Body of pancreas (tissue), 4 donors: ENCODE results near the gene FAM43A. TPM values are rescaled to one million over a fixed set of nuclear protein-coding genes. Genes with fewer than 3 reads are reported as not detected.

ENCODE experiments used
- ATAC-seq: fragments of 150-250 bp; one replicate; pipeline ENCODE4 v1.9.1; 2016
- DNase-seq, 4 donors: peaks; one replicate each; pipeline ENCODE4 v3.0.0-alpha.2; 2019
- H3K27ac ChIP-seq, 4 donors: fragments of 200-600 bp; sonication (generic); 1 replicate in 3 of 4; 2 replicates in 1 of 4; pipeline versions ENCODE4 v1.5.1 to v1.6.1; 2016 to 2019; ENCODE audit warnings: mild to moderate bottlenecking in 1 of 4, mixed read lengths in 1 of 4, moderate library complexity in 1 of 4
- H3K27me3 ChIP-seq, 2 donors: fragments of 200-600 bp; sonication (generic); one replicate each; pipeline ENCODE4 v1.6.0; 2016; ENCODE audit warnings: mild to moderate bottlenecking in 1 of 2
- H3K36me3 ChIP-seq, 2 donors: fragments of 200-600 bp; sonication (generic); replicated peaks in 1 of 2; 2 replicates each; pipeline ENCODE4 v1.5.1; 2016; ENCODE audit warnings: low read depth in 2 of 2; ENCODE audit not compliant: insufficient read depth in 1 of 2
- H3K4me1 ChIP-seq: fragments of 200-600 bp; sonication (generic); one replicate; pipeline ENCODE4 v1.6.0; 2016
- H3K4me3 ChIP-seq, 2 donors: fragments of 200-600 bp; sonication (generic); 1 replicate in 1 of 2; 2 replicates in 1 of 2; pipeline ENCODE4 v1.5.1; 2016 to 2019
- H3K9me3 ChIP-seq, 3 donors: fragments of 200-600 bp; sonication (generic); 1 replicate in 2 of 3; 2 replicates in 1 of 3; pipeline ENCODE4 v1.5.1; 2016
- POLR2A ChIP-seq, 3 donors: fragments of 450-650 bp; IDR thresholded peaks; one replicate each; pipeline ENCODE4 v1.6.1; 2016; ENCODE audit warnings: antibody characterized with exemption in 3 of 3, mild to moderate bottlenecking in 2 of 3
- WGBS, 2 donors: methylation state at CpG; one replicate each; pipeline ENCODE4 v1.1.5; 2017; 5-methylcytosine and 5-hydroxymethylcytosine counted together
- intact Hi-C: fragments of 100-400 bp; cut with DNase I; formaldehyde crosslinking; loops from one replicate; pipeline ENCODE4 v1.15.1; 2023
- total RNA-seq, 2 donors: library from RNA; depleted of rRNA; stranded (reverse); fragments of >200 nt; gene quantifications; one replicate each; pipeline ENCODE4 v1.1.0, GENCODE V29; 2016
- TF ChIP-seq, protein P1 (sequence below), 7 experiments: fragments of 450-650 bp in 4 of 7; fragments of 200-600 bp in 3 of 7; sonication (generic) in 3 of 7; IDR thresholded peaks; one replicate each; pipeline ENCODE4 v1.5.1; 2016 to 2019; ENCODE audit warnings: antibody characterized with exemption in 7 of 7

Gene FAM43A
- total RNA-seq, 2 donors from 2014 or later = 5.2 to 5.3 TPM

- TF ChIP-seq, protein P1, sequence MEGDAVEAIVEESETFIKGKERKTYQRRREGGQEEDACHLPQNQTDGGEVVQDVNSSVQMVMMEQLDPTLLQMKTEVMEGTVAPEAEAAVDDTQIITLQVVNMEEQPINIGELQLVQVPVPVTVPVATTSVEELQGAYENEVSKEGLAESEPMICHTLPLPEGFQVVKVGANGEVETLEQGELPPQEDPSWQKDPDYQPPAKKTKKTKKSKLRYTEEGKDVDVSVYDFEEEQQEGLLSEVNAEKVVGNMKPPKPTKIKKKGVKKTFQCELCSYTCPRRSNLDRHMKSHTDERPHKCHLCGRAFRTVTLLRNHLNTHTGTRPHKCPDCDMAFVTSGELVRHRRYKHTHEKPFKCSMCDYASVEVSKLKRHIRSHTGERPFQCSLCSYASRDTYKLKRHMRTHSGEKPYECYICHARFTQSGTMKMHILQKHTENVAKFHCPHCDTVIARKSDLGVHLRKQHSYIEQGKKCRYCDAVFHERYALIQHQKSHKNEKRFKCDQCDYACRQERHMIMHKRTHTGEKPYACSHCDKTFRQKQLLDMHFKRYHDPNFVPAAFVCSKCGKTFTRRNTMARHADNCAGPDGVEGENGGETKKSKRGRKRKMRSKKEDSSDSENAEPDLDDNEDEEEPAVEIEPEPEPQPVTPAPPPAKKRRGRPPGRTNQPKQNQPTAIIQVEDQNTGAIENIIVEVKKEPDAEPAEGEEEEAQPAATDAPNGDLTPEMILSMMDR (IDR thresholded peaks at IDR 0.05) = no peak
- TF ChIP-seq POLR2A (IDR thresholded peaks at IDR 0.05) = no peak
- Histone ChIP-seq H3K4me1 (peaks cover 17% of the 10 kb centered on the region), H3K9me3 (no peaks in the 10 kb centered on the region), H3K4me3 (no peak overlapping the region), H3K36me3 (no peaks in the 10 kb centered on the region), H3K27ac (no peak overlapping the region), H3K27me3 (peaks cover 0 to 8% of the 10 kb centered on the region in 2 donors)
- intact Hi-C loops = no loop called here
- no peak for DNase-seq
- ATAC-seq = no peak
- WGBS, 2 donors = 57 to 58% methylated on average over 15 of the region's 15 CpGs
Measured at GRCh38 chr3:194691481-194692283, 6.0 kb downstream of the FAM43A start.

DNA sequence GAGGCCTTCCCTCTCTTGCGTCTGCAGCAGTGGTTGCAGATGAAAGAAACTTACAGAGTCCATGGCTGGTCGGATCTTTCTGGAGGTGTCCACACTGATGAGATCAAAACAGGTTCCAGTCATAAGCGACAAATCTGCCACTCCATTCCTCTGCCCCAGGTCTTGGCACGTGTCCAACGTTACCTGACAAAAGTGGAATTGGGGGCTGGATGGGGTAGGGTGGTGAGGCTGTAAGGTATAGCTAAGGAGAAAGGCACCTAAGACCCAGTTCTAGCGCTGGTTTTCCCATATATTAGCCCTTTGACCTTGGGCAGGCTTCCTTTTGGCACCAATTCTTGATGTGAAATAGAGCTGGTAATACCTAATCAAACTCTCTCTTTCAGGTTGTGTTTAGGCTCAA lies 11.0 kb downstream of the FAM43A start:
- ATAC-seq (no peak), DNase-seq (no peak)
- 53 to 65% methylated on average over 6 of the region's 6 CpGs for WGBS, 2 donors
- no peak overlapping the region for H3K4me3 ChIP-seq
- H3K36me3 ChIP-seq = no peaks in the 10 kb centered on the region
- intact Hi-C loops = no loop called here
- H3K27me3 ChIP-seq = no peaks in the 10 kb centered on the region
- no peaks in the 10 kb centered on the region for H3K4me1 ChIP-seq
- H3K9me3 ChIP-seq = no peaks in the 10 kb centered on the region
- TF ChIP-seq, protein P1 (IDR thresholded peaks at IDR 0.05) = no peak
- TF ChIP-seq POLR2A (IDR thresholded peaks at IDR 0.05) = no peak
- no peak overlapping the region for H3K27ac ChIP-seq

GRCh38 chr3:194702545-194702944 lies 16.9 kb downstream of the FAM43A start:
- Histone ChIP-seq H3K9me3 (no peaks in the 10 kb centered on the region), H3K27ac (no peak overlapping the region), H3K36me3 (no peaks in the 10 kb centered on the region), H3K4me1 (no peaks in the 10 kb centered on the region), H3K4me3 (no peak overlapping the region), H3K27me3 (no peaks in the 10 kb centered on the region)
- intact Hi-C loops = no loop called here
- ATAC-seq = no peak
- 78 to 89% methylated on average over 9 of the region's 9 CpGs for WGBS, 2 donors
- DNase-seq = no peak
- TF ChIP-seq POLR2A (IDR thresholded peaks at IDR 0.05) = no peak
- TF ChIP-seq, protein P1 (IDR thresholded peaks at IDR 0.05) = no peak

- Histone ChIP-seq H3K36me3 (no peaks in the 10 kb centered on the region), H3K27me3 (no peaks in the 10 kb centered on the region), H3K27ac (no peak overlapping the region), H3K4me3 (no peak overlapping the region), H3K9me3 (peaks cover 0 to 6% (median 0%) of the 10 kb centered on the region in 3 donors), H3K4me1 (no peaks in the 10 kb centered on the region)
- ATAC-seq (no peak), DNase-seq (no peak)
- TF ChIP-seq POLR2A (IDR thresholded peaks at IDR 0.05) = no peak
- TF ChIP-seq, protein P1 (IDR thresholded peaks at IDR 0.05) = no peak
- intact Hi-C loops = no loop called here
- WGBS, 2 donors = 64 to 84% methylated on average over 8 of the region's 8 CpGs
Measured at GRCh38 chr3:194705227-194705626, 19.5 kb downstream of the FAM43A start.

GRCh38 chr3:194705761-194706160 lies 20.1 kb downstream of the FAM43A start:
- 79 to 83% methylated on average over 11 of the region's 11 CpGs for WGBS, 2 donors
- no peaks in the 10 kb centered on the region for H3K27me3 ChIP-seq

More at GRCh38 chr3:194705761-194706160, 20.1 kb downstream of the FAM43A start:
- H3K9me3 ChIP-seq = peaks cover 0 to 6% (median 0%) of the 10 kb centered on the region in 3 donors
- no peak overlapping the region for H3K27ac ChIP-seq
- no peak for TF ChIP-seq POLR2A (IDR thresholded peaks at IDR 0.05)
- intact Hi-C loops = no loop called here
- ATAC-seq (no peak), DNase-seq (no peak)
- no peaks in the 10 kb centered on the region for H3K4me1 ChIP-seq
- no peak overlapping the region for H3K4me3 ChIP-seq
- H3K36me3 ChIP-seq = no peaks in the 10 kb centered on the region
